Measurements from ENCODE around the gene RASSF8. TPM values are rescaled to one million over a fixed set of nuclear protein-coding genes. Genes with fewer than 3 reads are reported as not detected.
A peak's percentile ranks its signal among the peaks of the same experiment; 100 is the strongest.

RASSF8 gene
- total and polyA plus RNA-seq, 9 of the 15 experiments (the other 6 are each of a cell fraction or from before 2014, with no cell fraction given), result 0.01 to 0.36 (median 0.12) TPM; not detected in 1

GRCh38 chr12:26113853-26114719 lies 155.6 kb downstream of the RASSF8 start (continued):
- TF ChIP-seq, protein P1, sequence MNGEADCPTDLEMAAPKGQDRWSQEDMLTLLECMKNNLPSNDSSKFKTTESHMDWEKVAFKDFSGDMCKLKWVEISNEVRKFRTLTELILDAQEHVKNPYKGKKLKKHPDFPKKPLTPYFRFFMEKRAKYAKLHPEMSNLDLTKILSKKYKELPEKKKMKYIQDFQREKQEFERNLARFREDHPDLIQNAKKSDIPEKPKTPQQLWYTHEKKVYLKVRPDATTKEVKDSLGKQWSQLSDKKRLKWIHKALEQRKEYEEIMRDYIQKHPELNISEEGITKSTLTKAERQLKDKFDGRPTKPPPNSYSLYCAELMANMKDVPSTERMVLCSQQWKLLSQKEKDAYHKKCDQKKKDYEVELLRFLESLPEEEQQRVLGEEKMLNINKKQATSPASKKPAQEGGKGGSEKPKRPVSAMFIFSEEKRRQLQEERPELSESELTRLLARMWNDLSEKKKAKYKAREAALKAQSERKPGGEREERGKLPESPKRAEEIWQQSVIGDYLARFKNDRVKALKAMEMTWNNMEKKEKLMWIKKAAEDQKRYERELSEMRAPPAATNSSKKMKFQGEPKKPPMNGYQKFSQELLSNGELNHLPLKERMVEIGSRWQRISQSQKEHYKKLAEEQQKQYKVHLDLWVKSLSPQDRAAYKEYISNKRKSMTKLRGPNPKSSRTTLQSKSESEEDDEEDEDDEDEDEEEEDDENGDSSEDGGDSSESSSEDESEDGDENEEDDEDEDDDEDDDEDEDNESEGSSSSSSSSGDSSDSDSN (IDR thresholded peaks at IDR 0.05; ENCODE audit: borderline replicate concordance in 1 of 2, low read depth in 2 of 2, low read length in 2 of 2), result peak; percentile 53 to 80; a peak in 1 of 4 replicates
- TF ChIP-seq TFAM (CRISPR knock-in tag; conservative IDR thresholded peaks at IDR 0.05) (no peak), MCM5 (IDR thresholded peaks at IDR 0.05; ENCODE audit: low read depth) (no peak), ZFP36 (IDR thresholded peaks at IDR 0.05; ENCODE audit: low read depth, low read length, partially characterized antibody) (no peak), SREBF2 (CRISPR knock-in tag; IDR thresholded peaks at IDR 0.05) (no peak), ZNF589 (CRISPR knock-in tag; IDR thresholded peaks at IDR 0.05; ENCODE audit: low read depth) (no peak), BACH1 (tag; IDR thresholded peaks at IDR 0.05) (no peak), FUS (optimal IDR thresholded peaks at IDR 0.05; ENCODE audit: low read depth, low read length) (no peak), ZNF121 (CRISPR knock-in tag; conservative IDR thresholded peaks at IDR 0.05) (0 out of 2 replicates have a peak, but pooled peaks have one; percentile 8), HIVEP1 (CRISPR knock-in tag; IDR thresholded peaks at IDR 0.05) (no peak), CBFA2T3 (IDR thresholded peaks at IDR 0.05) (0 out of 2 replicates have a peak, but pooled peaks have one; percentile 12), ZKSCAN8 (CRISPR knock-in tag; IDR thresholded peaks at IDR 0.05) (no peak), ZBTB2 (IDR thresholded peaks at IDR 0.05) (no peak), HNRNPK (IDR thresholded peaks at IDR 0.05; ENCODE audit: low read depth, low read length, poor library complexity, severe bottlenecking) (no peak), SRSF3 (IDR thresholded peaks at IDR 0.05; ENCODE audit: insufficient read depth, low read length) (no peak), ZNF133 (CRISPR knock-in tag; IDR thresholded peaks at IDR 0.05) (no peak), PHB (CRISPR knock-in tag; IDR thresholded peaks at IDR 0.05) (no peak)
- TF ChIP-seq, protein P2, sequence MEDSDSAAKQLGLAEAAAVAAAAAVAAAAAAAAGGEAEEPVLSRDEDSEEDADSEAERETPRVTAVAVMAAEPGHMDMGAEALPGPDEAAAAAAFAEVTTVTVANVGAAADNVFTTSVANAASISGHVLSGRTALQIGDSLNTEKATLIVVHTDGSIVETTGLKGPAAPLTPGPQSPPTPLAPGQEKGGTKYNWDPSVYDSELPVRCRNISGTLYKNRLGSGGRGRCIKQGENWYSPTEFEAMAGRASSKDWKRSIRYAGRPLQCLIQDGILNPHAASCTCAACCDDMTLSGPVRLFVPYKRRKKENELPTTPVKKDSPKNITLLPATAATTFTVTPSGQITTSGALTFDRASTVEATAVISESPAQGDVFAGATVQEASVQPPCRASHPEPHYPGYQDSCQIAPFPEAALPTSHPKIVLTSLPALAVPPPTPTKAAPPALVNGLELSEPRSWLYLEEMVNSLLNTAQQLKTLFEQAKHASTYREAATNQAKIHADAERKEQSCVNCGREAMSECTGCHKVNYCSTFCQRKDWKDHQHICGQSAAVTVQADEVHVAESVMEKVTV (CRISPR knock-in tag; IDR thresholded peaks at IDR 0.05), result no peak
- TF ChIP-seq, protein P3, sequence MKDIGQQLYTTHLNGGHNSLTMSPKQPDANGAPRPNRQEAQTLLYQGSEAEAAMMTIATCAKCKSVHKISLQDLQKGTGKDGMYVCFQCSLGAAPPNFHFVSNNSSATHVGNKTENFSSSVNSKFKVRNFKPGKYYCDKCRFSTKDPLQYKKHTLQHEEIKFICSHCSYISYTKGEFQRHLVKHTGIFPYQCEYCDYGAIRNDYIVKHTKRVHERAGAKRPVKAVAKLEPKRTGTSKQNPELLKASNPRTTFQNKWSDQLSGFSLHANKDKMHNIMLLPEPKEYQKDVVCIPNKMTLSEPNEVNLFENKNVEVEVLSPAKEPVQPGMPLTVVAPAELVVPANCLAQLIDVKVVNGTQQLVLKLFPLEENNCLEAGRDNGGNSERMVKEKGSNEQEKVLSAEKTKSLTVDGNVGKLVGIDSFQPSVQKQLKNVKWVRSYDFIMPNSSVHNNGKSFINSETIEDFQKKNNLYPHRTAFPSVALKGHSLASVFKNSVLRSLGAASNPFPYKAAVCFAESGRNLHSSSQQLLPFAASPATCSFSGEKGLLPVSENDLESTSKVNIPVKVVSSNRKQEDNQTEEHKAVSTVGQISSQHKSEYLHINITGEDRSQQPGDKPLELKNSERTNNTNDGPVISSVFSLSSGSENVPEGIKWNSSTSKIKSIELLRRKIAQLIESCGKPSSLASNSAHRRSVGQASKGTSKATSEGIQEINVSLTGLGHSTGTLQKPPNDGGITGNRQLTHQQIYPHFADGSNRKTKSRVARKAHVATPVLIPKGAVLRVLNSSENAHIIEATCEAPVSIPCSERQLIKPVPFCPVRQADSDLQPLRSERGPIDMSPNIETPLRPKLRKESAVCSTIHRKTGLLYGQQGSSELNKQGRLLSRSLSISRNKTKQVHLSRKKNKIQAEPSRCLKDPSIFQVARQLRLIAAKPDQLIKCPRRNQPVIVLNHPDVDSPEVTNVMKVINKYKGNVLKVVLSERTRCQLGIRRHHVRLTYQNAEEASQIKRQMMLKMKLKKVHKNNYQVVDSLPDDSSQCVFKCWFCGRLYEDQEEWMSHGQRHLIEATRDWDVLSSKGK (CRISPR knock-in tag; IDR thresholded peaks at IDR 0.05), result no peak
